Measurements from ENCODE around the gene OR4D10. TPM values are rescaled to one million over a fixed set of nuclear protein-coding genes. Genes with fewer than 3 reads are reported as not detected.

Gene OR4D10
- total RNA-seq, 1 experiment from 2014 or later, result not detected

DNA sequence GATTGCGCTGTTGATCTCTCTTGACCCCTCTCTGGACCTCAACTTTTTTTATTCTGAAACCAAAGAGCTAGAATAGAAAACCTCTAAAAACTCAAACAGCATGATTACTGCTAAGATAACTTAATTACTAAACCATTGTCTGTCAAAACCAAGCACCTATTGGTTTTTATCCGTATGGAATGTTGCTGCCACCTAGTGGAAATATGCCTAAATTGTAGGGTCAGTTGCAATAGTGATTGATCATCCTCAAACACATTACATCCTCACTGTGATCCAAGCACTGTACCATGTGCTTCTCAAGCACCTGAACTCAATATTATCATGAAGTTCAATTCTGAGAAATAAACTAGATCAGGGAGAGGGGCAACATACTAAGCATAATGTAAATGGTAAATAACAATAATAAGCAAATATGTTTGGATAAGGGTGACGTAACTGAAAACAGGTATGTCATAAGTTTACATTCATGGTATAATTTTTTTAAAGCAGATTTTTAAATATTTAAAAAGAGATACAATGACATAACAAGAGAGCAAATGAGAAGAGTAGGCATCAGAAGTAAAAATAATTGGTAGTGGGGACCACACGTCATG lies 43.1 kb upstream of the OR4D10 start:
- peak; percentile 56 for DNase-seq (ENCODE audit: low read depth, low spot score)
- no peak overlapping the region for H3K4me3 ChIP-seq (replicated peaks in 1 of 2; ENCODE audit: low read depth in 1 of 2, low read length in 2 of 2)
- intact Hi-C loops (cut with micrococcal nuclease), result loop anchor here (1.0 to 10.0 kb wide), 4 partner anchors 221 to 375 kb away; no protein-coding TSS in a partner anchor
- H2AFZ ChIP-seq (ENCODE audit: low read depth, low read length, poor library complexity, severe bottlenecking), result no peak overlapping the region
- no peaks in the 10 kb centered on the region for H4K20me1 ChIP-seq (ENCODE audit: insufficient read depth)
- H3K9me3 ChIP-seq (ENCODE audit: control insufficient read depth in 1 of 2, insufficient read depth in 1 of 2, low read depth in 1 of 2, low read length in 2 of 2), result no peaks in the 10 kb centered on the region
- ChIA-PET RAD21 (ENCODE audit: low non-redundant PET in 1 of 2, low total read pairs in 2 of 2, uncharacterized antibody in 2 of 2, unreplicated experiment in 2 of 2) (no interaction called here), CTCF (interaction anchor here (2.5 kb wide), 1 partner anchor 258 kb away, joined by 9 read pairs; the partner anchor contains the start of gene DTX4), POLR2A (no interaction called here)
- no peak overlapping the region for H3K9ac ChIP-seq (ENCODE audit: low read length)
- H3K79me2 ChIP-seq (ENCODE audit: insufficient read depth, low read length), result no peaks in the 10 kb centered on the region
- no peak overlapping the region for H3K4me2 ChIP-seq (ENCODE audit: low read length)
- H3K9me2 ChIP-seq (ENCODE audit: insufficient read depth), result no peaks in the 10 kb centered on the region
- ATAC-seq, result peak; percentile 85
- TF ChIP-seq CEBPB (IDR thresholded peaks at IDR 0.05; ENCODE audit: low read depth) (no peak), EZH2phosphoT487 (IDR thresholded peaks at IDR 0.05; ENCODE audit: borderline replicate concordance) (no peak), RAD21 (IDR thresholded peaks at IDR 0.05; ENCODE audit: low read depth) (peak; percentile 80), CBX3 (IDR thresholded peaks at IDR 0.05; ENCODE audit: low read depth) (no peak), YY1 (IDR thresholded peaks at IDR 0.05; ENCODE audit: extremely low read depth, insufficient replicate concordance, low read depth, low read length) (no peak)
- TF ChIP-seq, protein P1, sequence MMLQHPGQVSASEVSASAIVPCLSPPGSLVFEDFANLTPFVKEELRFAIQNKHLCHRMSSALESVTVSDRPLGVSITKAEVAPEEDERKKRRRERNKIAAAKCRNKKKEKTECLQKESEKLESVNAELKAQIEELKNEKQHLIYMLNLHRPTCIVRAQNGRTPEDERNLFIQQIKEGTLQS (IDR thresholded peaks at IDR 0.05), result no peak
- TF ChIP-seq, protein P2, sequence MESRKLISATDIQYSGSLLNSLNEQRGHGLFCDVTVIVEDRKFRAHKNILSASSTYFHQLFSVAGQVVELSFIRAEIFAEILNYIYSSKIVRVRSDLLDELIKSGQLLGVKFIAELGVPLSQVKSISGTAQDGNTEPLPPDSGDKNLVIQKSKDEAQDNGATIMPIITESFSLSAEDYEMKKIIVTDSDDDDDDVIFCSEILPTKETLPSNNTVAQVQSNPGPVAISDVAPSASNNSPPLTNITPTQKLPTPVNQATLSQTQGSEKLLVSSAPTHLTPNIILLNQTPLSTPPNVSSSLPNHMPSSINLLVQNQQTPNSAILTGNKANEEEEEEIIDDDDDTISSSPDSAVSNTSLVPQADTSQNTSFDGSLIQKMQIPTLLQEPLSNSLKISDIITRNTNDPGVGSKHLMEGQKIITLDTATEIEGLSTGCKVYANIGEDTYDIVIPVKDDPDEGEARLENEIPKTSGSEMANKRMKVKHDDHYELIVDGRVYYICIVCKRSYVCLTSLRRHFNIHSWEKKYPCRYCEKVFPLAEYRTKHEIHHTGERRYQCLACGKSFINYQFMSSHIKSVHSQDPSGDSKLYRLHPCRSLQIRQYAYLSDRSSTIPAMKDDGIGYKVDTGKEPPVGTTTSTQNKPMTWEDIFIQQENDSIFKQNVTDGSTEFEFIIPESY (IDR thresholded peaks at IDR 0.05; ENCODE audit: extremely low read depth, insufficient replicate concordance, low read length), result no peak
- TF ChIP-seq, protein P3, sequence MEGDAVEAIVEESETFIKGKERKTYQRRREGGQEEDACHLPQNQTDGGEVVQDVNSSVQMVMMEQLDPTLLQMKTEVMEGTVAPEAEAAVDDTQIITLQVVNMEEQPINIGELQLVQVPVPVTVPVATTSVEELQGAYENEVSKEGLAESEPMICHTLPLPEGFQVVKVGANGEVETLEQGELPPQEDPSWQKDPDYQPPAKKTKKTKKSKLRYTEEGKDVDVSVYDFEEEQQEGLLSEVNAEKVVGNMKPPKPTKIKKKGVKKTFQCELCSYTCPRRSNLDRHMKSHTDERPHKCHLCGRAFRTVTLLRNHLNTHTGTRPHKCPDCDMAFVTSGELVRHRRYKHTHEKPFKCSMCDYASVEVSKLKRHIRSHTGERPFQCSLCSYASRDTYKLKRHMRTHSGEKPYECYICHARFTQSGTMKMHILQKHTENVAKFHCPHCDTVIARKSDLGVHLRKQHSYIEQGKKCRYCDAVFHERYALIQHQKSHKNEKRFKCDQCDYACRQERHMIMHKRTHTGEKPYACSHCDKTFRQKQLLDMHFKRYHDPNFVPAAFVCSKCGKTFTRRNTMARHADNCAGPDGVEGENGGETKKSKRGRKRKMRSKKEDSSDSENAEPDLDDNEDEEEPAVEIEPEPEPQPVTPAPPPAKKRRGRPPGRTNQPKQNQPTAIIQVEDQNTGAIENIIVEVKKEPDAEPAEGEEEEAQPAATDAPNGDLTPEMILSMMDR (IDR thresholded peaks at IDR 0.05 in 2 of 3, conservative IDR thresholded peaks at IDR 0.05 in 1 of 3; ENCODE audit: borderline replicate concordance in 1 of 3, insufficient read depth in 1 of 3, low read depth in 2 of 3, low read length in 2 of 3), result peak; percentile 65 to 91 (median 76); a peak in 5 of 6 replicates
- no peak overlapping the region for H3K27ac ChIP-seq (ENCODE audit: low read depth, low read length)
- BruUV-seq (replicated peaks), result no TSS peak
- H3K27me3 ChIP-seq (ENCODE audit: insufficient read depth, low read length), result no peaks in the 10 kb centered on the region
- no peaks in the 10 kb centered on the region for H3K36me3 ChIP-seq (ENCODE audit: control insufficient read depth in 1 of 2, insufficient read depth in 2 of 2, low read length in 2 of 2)
- no peaks in the 10 kb centered on the region for H3K4me1 ChIP-seq (ENCODE audit: control insufficient read depth in 1 of 2, insufficient read depth in 2 of 2, low read length in 2 of 2)
